ENCODE results near the gene MYO3B.

DNA sequence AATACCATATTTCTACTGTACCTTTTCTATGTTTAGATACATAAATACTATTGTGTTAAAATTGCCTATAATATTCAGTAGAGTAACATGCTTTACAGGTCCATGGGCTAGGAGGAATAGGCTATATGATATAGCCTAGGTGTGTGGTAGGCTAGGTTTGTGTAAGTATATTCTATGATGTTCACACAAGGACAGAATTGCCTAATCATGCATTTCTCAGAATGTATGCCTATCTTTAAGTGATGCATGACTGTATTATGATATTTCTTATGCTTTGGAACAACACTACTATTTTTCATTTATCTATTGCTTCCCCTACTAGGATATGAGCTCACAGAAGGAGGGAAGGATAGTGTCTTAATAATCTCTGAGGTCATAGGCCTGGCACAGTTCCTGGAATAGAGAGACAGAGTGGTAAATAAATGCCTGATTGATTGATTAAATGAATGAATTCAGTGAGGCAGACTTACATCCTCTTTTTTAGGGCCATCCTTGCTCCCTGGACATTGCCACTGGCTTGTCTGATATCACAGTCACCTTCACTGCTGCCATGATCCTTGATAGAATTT, 121.0 kb downstream of the MYO3B start:
- TF ChIP-seq POLR2A (IDR thresholded peaks at IDR 0.05; ENCODE audit: low read depth, low read length): no peak
- TF ChIP-seq TAF1 (IDR thresholded peaks at IDR 0.05; ENCODE audit: low read depth, low read length): no peak
- no peak for TF ChIP-seq POLR2AphosphoS5 (IDR thresholded peaks at IDR 0.05; ENCODE audit: low read depth, low read length)
- TF ChIP-seq SPI1 (IDR thresholded peaks at IDR 0.05; ENCODE audit: low read depth, low read length): no peak
- no peak for TF ChIP-seq POU2F2 (IDR thresholded peaks at IDR 0.05; ENCODE audit: low read depth, low read length)
- no peak for TF ChIP-seq PAX5 (IDR thresholded peaks at IDR 0.05; ENCODE audit: insufficient read depth, low read length, severe bottlenecking)

All from GM12891 (cell line).